ENCODE measurements around the gene OR2H2.

DNA sequence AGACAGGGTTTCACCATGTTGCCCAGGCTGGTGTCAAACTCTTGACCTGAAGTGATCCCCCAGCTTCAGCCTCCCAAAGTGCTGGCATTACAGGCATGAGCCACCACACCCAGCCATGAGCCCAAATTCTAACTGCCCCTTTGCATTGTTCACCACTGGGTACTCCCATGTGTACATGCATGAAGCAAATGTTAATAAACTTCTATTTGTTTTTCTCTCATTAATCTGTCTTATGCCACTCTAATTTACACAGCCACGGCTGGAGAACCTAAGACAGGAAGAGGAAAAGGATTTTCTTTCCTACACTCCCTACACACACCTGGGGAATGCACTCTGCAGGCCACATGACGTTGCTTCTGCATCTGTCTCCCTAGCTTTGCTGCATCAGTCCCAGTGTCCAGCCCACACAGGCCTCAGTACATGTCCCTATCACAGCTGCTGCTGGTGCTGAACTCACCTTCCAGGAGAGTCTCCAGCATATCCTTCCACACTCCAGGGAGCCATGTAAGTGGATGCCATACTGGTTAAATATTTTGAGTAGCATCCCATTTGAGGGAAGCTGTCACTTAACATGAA, 13.3 kb downstream of the OR2H2 start:
- TF ChIP-seq, protein P1, sequence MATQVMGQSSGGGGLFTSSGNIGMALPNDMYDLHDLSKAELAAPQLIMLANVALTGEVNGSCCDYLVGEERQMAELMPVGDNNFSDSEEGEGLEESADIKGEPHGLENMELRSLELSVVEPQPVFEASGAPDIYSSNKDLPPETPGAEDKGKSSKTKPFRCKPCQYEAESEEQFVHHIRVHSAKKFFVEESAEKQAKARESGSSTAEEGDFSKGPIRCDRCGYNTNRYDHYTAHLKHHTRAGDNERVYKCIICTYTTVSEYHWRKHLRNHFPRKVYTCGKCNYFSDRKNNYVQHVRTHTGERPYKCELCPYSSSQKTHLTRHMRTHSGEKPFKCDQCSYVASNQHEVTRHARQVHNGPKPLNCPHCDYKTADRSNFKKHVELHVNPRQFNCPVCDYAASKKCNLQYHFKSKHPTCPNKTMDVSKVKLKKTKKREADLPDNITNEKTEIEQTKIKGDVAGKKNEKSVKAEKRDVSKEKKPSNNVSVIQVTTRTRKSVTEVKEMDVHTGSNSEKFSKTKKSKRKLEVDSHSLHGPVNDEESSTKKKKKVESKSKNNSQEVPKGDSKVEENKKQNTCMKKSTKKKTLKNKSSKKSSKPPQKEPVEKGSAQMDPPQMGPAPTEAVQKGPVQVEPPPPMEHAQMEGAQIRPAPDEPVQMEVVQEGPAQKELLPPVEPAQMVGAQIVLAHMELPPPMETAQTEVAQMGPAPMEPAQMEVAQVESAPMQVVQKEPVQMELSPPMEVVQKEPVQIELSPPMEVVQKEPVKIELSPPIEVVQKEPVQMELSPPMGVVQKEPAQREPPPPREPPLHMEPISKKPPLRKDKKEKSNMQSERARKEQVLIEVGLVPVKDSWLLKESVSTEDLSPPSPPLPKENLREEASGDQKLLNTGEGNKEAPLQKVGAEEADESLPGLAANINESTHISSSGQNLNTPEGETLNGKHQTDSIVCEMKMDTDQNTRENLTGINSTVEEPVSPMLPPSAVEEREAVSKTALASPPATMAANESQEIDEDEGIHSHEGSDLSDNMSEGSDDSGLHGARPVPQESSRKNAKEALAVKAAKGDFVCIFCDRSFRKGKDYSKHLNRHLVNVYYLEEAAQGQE (IDR thresholded peaks at IDR 0.05; ENCODE audit: insufficient read depth in 1 of 2, low read depth in 2 of 2, low read length in 2 of 2): no peak
- TF ChIP-seq POLR2AphosphoS5 (IDR thresholded peaks at IDR 0.05; ENCODE audit: low read depth, low read length) (no peak; the same call in 1 of the 2 replicates), SIN3A (IDR thresholded peaks at IDR 0.05; ENCODE audit: borderline replicate concordance, insufficient read depth, low read length) (no peak), TAF1 (IDR thresholded peaks at IDR 0.05; ENCODE audit: borderline replicate concordance, insufficient read depth, low read length) (no peak), FOXP2 (optimal IDR thresholded peaks at IDR 0.05; ENCODE audit: borderline replicate concordance, extremely low read depth, extremely low read length, insufficient read depth) (no peak)

All from PFSK-1 (cell line).